ENCODE measurements around the gene PRR12.

DNA sequence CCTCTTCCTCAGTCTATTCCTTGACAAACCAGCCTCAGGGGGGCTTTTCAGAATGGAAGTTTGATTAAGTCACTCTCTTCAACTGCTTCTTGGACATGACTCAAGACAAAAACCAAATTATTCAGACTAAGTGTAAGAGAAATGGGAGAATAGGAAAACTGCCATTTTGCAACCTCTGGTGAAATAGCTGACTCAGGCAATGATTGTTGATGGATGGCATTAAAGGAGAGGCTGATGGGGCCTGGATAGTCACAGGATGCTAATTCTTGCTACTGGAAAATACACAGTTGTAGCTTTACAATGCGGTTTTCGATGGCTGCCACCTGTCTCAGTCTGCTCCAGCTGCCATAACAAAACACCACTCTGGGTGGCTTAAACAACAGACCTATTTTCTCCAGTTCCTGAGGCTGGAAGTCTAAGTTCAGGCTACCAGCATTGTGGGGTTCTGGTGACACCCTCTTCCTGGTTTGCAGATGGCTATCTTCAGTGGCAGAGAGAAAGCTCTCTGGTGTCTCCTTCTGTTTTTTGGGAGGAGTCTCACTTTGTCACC, 16.7 kb upstream of the PRR12 start:
- TF ChIP-seq CTCF (IDR thresholded peaks at IDR 0.05) (no peak), POLR2A (IDR thresholded peaks at IDR 0.05) (no peak)
